ENCODE data around the gene L3MBTL4.
"Not testable (repeated sequence)": the region's sequence is repeated elsewhere in the genome, so short reads cannot be mapped to it uniquely, and the experiment has no call there.

Gene L3MBTL4

DNA sequence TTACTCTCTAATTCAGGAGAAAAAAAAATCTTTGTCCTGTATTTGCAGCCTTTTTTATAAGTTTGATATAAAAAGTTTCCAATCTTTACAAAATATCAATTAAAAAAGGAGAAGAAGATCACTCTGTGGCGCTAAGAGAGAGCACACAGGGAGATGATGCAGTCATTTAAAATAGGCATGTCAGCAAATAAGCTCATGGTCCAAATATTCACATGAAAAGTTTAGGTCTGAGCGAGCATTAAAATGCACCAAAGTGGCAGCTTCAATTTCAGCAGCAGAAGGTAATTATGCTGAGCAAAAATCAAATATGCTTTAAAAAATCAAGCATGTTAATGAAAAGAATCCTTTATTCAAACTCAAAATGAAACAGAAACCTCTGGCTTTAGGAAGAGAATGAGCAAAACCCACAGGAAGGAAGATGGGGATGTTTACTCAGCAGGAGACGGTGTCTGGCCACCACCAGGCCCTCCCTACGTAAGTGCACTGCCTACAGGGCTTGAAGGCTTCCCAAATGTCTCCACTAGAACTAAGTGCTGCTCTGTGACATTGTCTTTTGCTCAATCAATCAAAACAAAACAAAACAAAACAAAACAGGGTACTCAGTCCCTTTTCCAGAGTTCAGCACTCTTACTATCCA is 120.4 kb downstream of the L3MBTL4 start:
- DNase-seq = peak; percentile 32

DNA sequence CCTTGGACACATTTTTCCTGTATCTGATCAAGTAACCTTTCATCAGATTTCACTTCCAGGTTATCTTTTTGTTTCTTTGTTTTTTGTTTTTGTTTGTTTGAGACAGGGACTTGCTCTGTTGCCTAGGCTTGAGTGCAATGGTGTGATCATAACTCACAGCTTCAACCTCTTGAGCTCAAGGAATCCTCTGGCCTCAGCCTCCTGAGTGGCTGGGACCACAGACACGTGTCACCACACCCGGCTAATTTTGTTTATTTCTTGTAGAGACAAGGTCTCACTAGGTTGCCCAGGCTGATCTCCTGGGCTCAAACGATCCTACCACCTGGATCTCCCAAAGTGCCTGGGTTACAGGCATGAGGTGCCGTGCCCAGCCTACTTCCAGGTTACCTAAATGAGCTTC is 124.9 kb downstream of the L3MBTL4 start:
- DNase-seq = no peak

DNA sequence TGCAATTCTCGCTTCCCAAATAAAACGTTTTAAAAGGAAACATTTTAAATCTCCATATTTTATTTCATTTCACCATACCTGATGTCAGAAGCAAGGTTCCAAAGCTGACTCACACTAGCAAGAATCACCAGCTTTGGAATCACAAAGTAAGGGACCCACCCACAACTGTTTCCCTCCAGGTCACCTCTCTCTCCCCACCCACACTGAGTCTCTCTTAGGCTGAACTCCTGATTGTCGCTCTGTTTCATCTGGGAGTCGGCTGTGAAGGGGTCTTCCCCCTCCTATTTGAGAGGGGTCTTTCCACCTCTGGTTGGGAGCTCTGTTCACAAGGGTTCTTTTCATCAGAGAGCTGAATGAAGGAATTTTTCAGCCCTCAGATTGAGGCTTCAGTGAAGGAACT is 128.1 kb downstream of the L3MBTL4 start:
- DNase-seq = no peak

DNA sequence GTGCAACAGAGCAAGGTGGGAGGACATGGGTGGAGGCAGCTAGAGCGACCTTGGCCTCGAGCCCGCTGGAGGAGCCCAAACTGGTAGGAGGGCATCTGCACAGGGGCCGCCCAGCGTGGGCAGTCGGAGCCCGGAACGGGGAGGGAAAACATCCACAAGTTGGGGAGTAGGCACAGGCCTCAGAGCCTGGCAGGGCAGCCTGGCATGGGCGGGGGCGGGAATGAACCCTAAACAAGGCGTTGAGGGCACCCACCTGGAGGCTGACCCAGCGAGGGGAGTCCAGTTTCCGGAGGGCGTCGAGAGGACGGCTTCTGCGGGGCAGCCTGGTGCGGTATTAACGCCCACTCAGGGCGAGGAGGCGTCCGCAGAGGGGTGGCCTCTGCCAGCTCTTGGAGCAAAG is 129.9 kb downstream of the L3MBTL4 start:
- no peak for DNase-seq

DNA sequence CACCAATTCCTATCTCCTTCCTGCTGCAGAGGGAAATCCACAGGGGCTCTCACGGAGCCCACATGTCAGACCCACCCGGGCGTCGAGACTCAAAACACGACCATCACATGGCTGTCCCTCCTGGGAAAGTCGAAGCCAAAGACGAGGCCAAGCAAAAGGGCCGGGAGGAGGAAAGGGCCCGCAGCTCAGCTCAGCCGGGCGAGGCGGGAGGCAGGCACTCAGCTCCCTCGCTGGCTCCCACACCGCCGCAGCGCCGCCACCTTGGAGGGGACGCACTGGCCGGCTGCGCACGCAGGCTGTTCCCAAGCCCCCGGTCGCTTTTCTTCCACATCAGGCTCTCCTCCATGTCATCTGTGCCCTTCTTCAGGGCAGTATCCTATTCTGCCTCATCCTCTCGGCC is 130.4 kb downstream of the L3MBTL4 start:
- no peak for DNase-seq

DNA sequence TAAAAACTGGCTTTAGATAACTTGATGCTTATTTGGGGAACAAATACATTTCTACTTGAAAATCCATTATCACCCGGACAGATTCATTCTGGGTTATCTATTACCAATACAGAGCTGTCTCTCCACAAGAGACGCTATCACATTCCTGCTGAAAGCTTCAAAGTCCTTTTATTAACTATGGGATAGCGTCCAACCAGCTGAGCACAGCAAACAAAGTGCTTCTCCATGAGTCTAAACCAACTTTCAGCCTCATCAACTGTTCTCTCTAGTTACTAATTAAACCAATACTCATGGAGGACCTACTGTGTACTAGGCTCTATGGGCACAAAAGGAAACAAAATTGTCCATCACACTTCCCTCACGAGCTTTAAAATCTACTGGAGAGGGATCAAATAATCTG is 132.8 kb downstream of the L3MBTL4 start:
- no peak for DNase-seq

DNA sequence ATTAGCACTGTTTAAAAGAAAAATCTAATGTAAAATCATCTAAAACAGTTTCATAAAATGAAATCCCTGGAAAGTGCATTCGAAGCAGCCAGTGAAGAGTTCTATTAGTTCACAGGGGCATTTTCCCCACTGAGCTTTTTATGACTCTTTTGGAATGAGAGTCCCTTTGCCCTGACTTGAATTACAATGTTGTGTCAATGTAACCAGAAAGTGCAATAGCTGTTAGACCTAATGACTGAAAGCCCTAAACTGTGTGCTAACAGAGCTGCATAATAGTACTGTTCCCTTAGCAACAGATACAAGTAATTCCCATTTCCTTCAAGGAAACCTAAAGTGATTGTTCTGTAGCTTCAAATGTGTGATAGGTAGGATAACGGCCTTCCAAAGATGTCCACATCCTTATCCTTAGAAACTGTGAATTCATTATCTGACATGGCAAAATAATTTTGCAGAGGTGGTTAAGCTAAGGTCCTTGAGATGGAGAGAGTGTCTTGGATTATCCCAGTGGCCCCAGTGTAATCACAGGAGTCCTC is 134.4 kb downstream of the L3MBTL4 start:
- no peak for DNase-seq

DNA sequence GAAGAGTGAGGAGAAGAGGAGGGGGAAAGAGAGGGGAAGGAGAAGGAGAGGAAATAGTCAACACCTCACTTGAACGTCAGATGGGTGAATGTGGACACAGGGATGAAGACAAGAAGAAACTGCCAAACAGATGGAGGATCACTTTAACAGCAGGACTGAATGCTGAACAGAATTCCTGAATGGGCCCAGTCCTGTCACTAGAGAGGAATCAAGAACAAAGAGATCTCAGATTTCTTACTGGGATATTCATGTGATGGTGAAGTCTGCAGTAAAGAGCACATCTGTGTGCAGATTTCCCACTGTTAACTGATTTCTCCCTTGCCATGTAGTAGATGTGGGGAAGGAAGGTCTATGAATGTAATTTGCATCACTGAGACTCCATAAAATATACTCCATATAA is 135.4 kb downstream of the L3MBTL4 start:
- DNase-seq = no peak

DNA sequence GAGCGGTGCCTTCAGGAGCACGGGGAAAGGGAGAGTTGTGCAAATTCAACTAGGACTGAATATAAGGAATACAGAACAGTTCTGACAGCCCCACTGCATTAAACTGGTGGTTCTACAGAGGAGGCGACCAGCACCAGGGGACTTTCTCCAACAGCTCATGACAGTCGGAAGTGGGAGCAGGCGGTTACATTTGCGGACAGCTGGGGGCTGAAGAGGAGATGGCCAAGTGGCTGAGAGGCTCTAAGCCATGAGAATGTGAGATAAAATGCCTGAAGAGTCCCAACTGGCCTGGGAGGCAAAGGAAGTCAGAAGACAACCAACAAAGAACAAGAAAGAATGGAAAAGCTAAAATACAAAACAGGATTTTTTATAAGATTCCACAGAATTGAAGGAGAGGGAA is 141.3 kb downstream of the L3MBTL4 start:
- DNase-seq = no peak

DNA sequence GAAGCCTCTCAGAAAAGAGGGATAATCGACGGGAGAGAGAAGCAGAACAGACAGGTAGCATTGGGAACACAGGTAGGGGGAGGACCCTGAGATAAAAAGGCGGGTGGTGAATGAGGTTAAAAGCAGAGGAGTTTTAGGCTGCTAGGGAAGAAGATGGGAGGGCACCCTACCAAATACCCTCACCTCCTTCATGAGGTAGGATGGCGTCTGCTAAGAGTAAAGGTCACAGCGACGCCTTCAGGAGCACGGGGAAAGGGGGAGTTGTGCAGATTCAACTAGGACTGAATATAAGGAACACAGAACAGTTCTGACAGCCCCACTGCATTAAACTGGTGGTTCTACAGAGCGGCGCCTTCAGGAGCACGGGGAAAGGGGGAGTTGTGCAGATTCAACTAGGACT is 142.6 kb downstream of the L3MBTL4 start:
- not testable (repeated sequence) for DNase-seq

DNA sequence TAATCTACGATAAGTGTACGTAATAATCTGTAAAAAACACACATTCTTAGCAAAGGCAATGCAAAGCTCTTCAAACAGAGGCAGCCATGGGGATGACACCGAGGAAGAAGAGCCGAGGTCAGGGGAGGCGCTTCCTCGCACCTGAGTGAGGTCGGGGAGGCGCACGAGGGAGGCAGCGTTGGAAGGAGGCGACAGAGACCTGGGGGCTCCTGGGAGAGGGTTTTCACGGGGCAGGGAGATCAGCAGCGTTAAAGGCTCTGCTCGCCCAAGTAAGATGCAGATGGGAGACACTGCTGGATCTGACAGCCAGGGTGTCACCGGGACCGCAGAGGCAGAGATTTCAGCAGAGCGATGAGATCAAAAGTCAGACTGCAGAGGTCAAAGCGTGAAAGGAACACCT is 143.1 kb downstream of the L3MBTL4 start:
- no peak for DNase-seq

DNA sequence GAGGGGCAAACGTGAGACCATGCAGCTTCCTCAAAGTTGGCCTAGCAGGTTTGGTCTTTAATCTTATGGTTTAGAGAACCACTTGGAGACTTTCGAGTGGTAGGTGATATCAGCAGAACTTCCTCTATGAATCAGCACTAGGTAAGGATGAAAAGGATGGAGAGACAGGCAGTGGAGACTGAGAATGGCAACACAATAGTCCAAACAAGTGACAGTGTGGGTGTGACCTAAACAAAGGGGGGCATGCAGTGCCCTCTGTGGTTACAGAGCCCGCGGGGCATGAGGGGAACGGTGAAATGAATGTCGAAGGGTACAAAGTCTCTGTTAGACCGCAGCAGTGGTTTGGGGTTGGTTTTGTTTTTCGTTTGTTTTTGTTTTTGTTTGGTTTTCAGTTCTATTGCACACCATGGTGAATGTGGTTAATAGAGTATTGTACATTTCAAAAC is 143.9 kb downstream of the L3MBTL4 start:
- peak; percentile 36 for DNase-seq

DNA sequence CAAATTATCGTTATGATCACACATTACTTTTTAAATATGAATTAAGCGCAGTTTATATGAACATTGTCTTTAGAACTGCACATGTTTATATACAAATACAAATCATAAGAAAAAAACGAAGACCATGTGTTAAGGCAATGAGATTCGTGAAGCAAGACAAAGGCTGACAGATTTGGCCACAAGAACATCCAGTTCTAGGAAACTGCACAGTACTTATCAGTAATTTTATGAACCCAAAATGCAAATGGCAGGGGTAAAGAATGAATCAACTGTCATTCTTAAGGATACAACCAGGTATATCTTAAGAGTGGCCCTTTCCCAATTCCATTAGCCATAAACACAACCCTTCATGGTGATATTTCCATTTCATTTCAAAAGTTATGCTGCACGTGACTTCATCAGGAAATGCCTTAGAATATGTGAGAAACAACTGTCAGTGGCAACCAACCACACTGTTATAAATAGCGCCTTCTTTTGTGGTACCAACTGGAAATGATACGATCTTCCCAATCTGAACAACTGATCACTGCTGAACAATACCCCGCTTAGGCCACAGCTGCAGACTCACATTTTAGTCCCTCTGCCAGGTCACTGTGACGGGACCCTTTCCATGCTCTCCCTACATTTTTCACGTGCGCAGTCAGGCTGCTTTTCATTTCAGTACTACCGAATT is 144.9 kb downstream of the L3MBTL4 start:
- peak; percentile 67 for DNase-seq

DNA sequence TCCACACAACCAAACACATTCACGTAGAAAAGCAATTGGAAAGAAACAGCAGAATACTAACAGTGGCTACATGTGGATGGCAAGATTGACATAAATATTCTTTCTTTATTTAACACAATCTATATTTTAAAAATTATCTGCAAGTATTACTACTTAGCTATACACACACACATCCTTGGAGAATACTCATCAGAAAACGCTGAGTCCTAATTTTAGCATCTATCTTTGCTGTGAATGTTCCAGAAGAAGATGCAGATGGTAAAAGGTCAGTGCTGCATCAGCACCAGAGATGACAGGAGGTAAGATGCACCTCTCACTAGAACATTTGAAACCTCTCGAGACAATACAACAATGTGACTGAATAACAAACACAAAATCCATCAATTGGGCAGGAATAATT is 148.5 kb downstream of the L3MBTL4 start:
- DNase-seq = no peak

DNA sequence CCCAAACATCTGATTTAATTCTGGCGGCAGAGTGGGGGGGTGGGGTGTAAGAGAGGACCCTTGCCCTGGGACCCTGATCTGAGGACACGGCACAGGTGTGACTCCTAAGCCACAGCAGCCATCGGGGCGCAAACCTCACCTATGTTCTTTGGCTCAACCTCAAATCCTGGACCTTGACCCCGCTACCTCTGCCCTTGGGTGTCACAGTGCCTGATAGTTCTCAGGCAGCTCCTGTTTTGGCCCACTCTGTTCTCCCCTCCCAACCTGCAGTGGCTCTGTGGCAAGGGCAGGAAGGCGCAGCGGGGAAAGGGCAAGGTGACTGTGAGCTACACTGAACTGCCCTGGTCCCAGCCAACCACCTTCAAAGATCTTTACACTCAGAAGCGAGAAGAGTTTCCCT is 152.8 kb downstream of the L3MBTL4 start:
- no peak for DNase-seq

DNA sequence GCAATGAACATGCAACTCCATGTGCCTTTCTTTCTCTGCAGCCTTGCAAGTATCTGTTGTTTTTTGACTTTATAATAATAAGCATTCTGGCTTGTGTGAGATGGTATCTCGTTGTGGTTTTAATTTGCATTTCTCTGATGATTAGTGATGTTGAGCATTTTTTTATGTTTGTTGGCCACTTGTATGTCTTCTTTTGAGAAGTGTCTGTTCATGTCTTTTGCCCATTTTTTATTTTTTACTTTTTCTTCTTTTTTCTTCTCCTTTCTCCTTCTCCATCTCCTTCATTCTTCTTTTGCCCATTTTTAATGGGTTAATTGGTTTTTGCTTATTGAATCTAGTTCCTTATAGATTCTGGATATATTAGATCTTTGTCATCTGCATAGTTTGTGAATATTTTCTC is 155.4 kb downstream of the L3MBTL4 start:
- not testable (repeated sequence) for DNase-seq

DNA sequence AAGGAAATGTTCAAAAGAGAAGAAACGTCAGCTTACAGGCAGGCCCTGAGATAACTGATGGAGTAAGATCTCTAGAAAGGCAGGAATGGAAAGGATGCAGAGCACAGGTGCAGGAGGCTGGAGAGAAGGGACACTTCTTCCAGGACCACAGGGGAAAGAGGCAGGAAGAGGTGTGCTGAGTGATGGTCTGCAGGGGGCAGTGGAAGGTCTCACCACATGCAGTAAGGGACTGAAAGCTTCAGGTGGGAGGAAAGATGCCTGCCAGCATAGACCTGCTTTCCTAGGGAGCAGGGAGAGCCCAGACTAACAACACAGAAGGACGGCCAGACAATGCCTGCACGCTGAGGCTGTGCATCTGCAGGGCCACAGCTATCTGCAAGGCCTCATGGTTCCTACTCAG is 156.8 kb downstream of the L3MBTL4 start:
- no peak for DNase-seq

DNA sequence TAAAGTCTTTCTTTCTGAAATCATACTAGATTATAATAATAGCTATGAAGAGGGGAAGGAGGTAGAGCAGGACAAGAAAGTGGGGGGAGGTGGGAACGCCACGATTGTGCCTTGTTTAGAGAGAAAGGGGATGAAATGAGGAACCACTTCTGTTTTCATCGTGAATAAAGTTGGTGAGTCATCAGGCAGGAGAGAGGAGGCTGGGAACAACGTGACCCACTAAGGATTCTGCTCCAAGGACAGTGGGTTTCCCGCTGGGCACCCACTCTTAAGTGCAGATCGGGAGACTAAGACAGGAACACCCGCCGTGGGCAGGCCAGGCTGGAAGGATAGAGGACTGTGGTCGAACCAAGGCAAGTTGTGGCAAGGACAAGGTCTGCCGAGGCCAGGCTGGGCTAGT is 158.2 kb downstream of the L3MBTL4 start:
- peak; percentile 55 for DNase-seq

DNA sequence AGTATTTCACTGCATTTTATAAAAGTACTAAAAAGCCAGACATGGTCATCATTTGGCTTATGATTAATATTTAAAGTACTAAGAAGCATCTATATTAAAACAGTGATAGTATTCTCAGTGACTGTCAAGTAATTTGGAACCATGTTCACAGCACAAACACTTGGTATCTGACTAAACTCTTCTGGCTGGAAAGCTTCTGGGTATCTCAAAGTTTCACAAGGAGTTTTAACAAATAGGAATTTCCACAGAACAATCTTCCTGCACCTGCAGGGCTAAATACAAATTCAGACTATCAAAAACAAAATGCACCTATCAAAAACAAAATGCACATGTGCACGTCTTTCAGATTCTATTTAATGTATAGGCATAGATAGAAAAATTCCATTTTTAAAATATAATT is 158.8 kb downstream of the L3MBTL4 start:
- DNase-seq = no peak

DNA sequence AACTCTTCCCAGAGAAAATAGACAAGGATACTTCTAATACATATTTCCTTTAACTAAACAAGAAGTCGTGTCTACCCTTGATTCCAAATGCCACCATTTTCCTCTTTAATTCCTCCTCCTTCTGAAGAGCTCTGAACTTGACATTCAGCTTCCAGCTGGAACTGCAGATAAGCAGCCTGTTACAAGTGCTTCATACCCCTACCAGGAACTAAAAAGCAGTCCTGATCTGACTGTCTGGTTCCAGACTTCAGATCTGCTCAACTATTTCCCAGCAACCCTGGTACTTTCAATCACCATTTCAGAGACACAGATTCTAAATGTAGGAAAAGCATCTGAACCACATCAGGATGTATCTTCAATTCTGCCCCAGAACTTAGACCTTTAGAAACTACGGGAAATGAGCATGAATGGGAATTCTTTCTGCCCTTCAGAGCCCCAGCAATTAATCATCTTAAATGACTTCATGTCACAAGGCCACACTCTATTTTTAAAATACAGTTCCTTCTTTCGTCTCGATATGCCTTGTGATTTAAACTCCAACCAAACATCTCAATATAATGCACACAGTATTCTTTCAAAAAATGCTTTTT is 159.5 kb downstream of the L3MBTL4 start:
- peak; percentile 34 for DNase-seq

DNA sequence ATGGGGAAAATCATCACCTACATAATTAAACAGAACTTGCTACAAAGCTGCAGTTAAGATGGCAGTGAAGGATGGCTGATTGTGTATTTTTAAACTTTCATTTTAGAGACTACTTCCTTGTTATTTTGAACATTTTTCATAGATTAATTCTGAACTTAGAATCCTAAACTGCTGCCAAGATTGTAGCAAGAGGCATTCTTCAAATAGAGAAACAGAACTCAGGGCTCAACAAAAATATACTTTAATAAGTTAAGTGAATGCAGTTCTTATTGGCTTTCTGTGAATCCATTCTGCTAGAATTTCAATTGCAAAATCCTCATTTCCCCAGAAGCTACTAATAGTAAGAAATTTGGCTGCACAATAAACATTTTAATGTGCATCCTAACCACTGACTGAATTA is 160.3 kb downstream of the L3MBTL4 start:
- DNase-seq = no peak

DNA sequence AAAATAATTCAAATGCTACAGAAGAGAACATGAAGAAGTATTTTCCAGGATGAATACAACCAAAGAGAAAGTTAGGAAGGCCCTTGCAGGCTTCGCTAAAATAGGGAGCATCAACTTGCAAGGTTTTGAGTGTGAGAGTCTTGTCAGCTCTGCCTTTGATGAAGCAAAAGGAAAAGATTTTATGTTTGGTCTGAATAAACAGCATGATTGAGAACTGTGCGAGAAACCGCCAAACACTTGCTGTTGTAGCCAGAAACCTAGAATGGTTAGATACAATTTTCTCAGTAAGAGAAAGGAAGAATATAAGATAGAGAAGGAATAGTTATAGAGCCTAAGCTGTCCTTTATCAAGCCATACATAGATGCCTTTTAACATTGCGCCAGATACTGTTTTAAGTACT is 163.6 kb downstream of the L3MBTL4 start:
- DNase-seq = no peak

DNA sequence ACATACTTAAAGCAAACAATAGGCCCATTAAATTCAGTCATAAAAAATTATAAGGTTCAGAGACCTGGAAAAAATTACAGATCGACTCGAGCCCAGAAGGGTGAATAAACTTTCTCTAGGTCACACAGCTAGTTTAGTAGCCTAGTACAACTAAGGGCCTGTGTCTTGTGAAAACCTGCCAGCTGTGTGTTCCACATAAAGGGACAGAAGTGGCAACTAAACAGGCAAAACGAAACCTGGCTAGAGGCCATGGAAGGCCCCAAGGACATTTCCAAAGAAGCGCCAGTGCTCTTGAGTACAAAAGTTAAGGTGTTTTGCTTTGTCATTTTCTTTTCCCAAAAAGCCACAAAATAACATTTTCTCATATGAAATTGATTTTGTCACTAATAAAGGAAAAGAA is 164.9 kb downstream of the L3MBTL4 start:
- DNase-seq = no peak

DNA sequence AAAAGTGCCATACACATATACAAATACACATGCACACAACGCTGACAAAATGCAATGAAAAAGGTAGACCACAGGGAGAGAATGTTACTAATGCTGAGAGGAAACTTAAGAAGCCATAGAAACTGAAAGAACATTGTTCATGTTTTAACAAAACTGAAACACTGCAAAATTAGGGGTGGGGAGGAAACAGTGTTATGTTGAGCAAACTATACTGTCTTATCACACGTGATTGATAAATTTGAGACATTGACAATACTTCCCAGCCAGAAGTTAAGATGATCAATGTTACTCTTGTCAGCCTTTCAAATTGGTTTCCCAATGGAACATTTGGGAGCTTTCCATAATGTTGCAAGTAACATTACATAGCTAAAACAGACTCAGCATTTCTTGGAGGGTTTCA is 165.5 kb downstream of the L3MBTL4 start:
- DNase-seq = peak; percentile 18
